Fibroblast of mammary gland (primary cell): Measurements from ENCODE around the gene EXOC6B.

Experiments used
- DNase-seq: peaks from one replicate; pipeline ENCODE4 v3.0.0-alpha.2; 2010; ENCODE audit warnings: low read depth
- H3K4me3 ChIP-seq: 2 replicates; pipeline ENCODE4 v1.5.1; 2011; ENCODE audit warnings: low read depth, mild to moderate bottlenecking, low read length, moderate library complexity; ENCODE audit not compliant: control insufficient read depth
- TF ChIP-seq, protein P1 (sequence below): conservative IDR thresholded peaks from 2 replicates; pipeline ENCODE4 v1.5.1; 2011; ENCODE audit warnings: low read depth, low read length, inconsistent platforms; ENCODE audit not compliant: control insufficient read depth, insufficient read depth

EXOC6B gene

DNA sequence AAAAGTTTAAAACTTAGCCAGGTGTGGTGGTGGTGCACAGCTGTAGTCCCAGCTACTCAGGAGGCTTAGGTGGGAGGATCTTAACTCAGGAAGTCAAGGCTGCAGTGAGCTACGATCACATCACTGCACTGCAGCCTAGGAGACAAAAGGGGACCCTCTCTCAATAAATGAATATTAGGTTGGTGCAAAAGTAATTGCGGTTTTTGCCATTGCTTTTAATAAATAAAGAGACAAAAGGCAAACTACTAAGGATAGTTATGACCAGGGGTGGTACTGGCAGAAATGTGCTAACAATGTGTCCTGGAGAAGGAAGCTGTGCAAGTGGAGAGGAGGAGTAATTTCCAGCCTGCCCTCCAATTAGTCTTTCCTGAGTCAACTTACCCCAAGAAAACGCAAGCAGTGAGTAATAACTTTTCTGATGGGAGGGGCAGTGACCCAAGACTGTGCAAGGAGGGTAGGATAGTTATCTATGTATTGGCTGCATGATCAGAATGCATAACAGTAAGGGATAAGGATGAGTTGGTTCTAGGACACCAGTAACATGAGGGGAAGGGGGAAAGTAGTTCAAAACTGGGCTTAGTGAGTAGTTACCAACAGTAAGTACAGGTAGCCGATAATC lies 1.5 kb downstream of the EXOC6B start:
- DNase-seq, result peak; percentile 81
- H3K4me3 ChIP-seq, result peak overlapping the region; percentile 80
- TF ChIP-seq, protein P1, sequence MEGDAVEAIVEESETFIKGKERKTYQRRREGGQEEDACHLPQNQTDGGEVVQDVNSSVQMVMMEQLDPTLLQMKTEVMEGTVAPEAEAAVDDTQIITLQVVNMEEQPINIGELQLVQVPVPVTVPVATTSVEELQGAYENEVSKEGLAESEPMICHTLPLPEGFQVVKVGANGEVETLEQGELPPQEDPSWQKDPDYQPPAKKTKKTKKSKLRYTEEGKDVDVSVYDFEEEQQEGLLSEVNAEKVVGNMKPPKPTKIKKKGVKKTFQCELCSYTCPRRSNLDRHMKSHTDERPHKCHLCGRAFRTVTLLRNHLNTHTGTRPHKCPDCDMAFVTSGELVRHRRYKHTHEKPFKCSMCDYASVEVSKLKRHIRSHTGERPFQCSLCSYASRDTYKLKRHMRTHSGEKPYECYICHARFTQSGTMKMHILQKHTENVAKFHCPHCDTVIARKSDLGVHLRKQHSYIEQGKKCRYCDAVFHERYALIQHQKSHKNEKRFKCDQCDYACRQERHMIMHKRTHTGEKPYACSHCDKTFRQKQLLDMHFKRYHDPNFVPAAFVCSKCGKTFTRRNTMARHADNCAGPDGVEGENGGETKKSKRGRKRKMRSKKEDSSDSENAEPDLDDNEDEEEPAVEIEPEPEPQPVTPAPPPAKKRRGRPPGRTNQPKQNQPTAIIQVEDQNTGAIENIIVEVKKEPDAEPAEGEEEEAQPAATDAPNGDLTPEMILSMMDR, result no peak

DNA sequence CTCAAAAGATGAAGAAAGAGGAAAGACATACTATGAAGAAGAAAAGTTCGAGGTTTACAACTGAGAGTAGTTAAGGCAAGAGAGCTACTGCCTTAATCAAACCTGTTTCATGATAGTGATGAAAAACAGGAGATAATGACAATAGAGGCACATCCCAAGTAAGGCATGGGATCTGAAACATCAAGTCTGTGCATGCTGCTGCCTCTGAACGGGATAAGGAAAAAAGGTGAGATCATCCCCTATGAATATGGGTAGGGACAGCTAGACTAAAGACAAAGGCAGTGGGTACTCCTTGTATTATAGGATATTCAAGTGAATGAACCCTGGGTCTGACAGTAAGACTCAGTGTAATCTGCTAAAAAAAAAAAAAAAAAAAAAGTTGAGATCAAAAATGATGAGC lies 3.0 kb downstream of the EXOC6B start:
- no peak for DNase-seq
- no peak overlapping the region for H3K4me3 ChIP-seq
- TF ChIP-seq, protein P1, result no peak

DNA sequence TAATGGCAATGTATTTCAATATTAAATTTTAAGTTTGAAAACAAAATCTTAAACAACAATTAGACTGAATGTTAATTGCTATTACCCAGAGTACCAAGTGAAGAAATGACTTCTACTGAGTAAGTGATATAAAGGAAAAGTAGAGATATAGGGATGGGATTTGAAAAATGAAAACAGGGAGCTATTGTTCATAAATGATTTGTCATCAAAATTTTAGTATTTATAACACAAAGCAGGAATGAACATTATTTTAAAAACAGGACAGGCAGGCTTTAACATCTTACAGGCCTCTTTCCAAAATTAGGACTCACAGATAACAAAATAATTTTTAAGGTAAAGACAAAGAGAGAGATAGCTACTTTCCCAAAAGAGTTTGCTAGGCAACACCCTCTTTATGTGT lies 3.9 kb downstream of the EXOC6B start:
- no peak for DNase-seq
- no peak overlapping the region for H3K4me3 ChIP-seq
- TF ChIP-seq, protein P1, result no peak

DNA sequence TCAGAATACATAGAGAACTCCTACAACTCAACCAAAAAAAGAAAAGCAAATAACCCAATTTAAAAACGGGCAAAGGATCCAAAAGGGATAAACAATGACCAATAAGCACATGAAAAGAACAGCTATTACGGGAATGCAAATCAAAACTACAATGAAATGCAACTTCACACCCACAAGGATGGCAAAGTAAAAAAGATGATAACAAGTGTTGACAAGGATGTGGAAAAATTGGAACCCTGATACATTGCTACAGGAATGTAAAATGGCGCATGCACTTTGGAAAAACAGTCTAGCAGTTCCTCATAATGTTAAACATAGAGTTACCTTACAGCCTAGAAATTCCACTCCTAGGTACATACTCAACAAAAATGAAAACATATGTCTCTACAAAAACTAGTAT lies 4.7 kb downstream of the EXOC6B start:
- TF ChIP-seq, protein P1, result no peak
- DNase-seq, result no peak

DNA sequence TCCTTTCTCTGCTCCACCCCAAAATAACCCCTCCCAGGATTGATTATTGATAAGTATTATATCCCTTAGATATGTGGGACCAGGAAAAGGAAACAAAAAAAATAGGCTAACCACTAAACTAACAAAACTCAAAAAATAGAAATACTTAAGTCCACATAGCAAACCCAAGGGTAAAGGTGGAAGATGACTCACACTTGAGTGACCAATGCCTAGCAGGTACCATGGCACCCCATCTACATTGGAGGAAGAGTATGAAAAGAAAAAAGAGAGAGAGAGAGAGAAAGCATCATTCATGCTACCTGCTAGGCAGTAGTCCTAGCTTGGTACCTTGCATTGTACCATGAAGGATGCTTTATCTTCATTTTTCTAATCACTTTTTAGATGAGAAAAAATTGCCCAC lies 6.3 kb downstream of the EXOC6B start:
- TF ChIP-seq, protein P1, result no peak
- DNase-seq, result no peak
- H3K4me3 ChIP-seq, result no peak overlapping the region

More for the DNA sequence above, 4.7 kb downstream of the EXOC6B start:
- H3K4me3 ChIP-seq, result no peak overlapping the region

DNA sequence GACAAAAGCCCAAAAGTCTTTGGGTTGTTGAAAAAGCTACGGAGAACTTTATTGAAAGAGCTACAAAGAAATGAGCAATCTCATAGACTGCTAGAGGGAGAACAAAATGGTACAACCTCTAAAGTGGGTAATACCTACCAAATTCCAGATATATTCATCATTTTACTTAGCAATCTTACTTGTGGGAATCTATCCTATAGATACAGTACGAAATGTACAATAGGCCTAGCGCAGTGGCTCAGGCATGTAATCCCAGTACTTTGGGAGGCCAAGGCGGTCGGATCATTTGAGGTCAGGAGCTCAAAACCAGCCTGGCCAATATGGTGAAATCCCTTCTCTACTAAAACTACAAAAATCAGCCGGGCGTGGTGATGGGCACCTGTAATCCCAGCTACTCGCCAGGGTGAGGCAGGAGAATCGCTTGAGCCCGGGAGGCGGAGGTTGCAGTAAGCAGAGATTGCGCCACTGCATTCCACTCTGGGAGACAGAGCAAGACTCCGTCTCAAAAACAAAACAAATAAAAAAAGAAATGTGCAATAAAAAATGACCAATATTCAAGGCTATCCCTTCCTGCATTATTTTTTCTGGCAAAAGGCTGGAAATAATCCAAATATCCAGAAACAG lies 10.1 kb downstream of the EXOC6B start:
- no peak overlapping the region for H3K4me3 ChIP-seq
- DNase-seq, result no peak
- TF ChIP-seq, protein P1, result no peak
